ENCODE measurements around the gene ITGB4. TPM values are rescaled to one million over a fixed set of nuclear protein-coding genes. Genes with fewer than 3 reads are reported as not detected.
A peak's percentile ranks its signal among the peaks of the same experiment; 100 is the strongest.

Gene ITGB4
- total RNA-seq, 1 donor from 2014 or later: 10.6 TPM

DNA sequence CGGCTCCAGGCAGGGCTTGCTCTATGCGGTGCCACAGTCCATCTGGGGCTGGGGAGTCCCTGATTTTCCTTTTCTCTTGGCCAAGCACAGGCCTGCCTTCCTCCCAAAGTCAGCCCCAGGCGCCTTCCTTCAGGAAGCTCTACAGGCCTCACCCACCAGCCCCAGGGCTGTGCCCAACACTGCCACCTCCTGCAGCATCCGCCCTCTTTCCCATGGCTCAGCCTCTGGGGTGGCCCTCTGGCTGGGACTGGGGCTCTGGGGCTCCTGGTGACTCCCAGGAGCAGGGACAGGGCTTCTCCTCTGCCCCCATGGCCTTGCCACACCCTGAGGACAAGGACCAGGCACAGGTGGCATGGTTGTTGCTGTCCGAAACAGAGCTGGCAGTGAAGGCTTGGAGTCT, 817 bp downstream of the ITGB4 start:
- H3K4me3 ChIP-seq: peak overlapping the region; percentile 70
- no peak for DNase-seq
- peaks cover 7% of the 10 kb centered on the region for H3K36me3 ChIP-seq
- TF ChIP-seq, protein P1, sequence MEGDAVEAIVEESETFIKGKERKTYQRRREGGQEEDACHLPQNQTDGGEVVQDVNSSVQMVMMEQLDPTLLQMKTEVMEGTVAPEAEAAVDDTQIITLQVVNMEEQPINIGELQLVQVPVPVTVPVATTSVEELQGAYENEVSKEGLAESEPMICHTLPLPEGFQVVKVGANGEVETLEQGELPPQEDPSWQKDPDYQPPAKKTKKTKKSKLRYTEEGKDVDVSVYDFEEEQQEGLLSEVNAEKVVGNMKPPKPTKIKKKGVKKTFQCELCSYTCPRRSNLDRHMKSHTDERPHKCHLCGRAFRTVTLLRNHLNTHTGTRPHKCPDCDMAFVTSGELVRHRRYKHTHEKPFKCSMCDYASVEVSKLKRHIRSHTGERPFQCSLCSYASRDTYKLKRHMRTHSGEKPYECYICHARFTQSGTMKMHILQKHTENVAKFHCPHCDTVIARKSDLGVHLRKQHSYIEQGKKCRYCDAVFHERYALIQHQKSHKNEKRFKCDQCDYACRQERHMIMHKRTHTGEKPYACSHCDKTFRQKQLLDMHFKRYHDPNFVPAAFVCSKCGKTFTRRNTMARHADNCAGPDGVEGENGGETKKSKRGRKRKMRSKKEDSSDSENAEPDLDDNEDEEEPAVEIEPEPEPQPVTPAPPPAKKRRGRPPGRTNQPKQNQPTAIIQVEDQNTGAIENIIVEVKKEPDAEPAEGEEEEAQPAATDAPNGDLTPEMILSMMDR (IDR thresholded peaks at IDR 0.05; ENCODE audit: borderline replicate concordance): no peak
- H3K27ac ChIP-seq (replicated peaks): peak overlapping the region; percentile 88
- H3K9me3 ChIP-seq (replicated peaks): no peaks in the 10 kb centered on the region
- peaks cover 28% of the 10 kb centered on the region for H3K4me1 ChIP-seq
- intact Hi-C loops (cut with micrococcal nuclease): no loop called here
- H3K27me3 ChIP-seq (ENCODE audit: low read depth): peaks cover 36% of the 10 kb centered on the region

DNA sequence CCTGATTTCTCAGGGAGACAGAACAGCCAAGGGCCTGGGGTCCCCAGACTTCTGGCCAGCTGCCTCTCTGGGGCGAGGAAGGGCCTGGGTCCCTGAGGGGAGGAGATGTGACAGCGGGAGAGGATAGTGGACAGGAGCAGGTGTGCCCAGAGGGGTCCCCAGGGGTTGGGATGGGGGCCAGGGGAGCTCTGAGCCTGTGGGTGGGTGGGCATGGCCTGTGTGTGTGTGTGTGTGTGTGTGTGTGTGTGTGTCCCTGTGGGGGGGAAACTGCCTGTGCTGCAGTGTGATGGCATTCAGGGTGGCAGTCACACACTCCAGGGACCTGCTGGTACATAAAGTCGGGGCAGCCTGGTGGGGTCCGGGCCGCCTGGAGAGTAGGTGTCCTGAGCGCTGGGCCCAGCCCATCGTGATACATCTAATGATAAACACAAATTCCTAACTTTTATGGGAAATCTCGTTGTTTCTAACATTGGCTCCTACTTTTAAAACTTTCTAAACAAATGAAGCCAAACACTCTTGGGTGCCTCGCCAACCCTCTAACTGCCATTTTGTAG, 1.4 kb downstream of the ITGB4 start:
- Histone ChIP-seq H3K27me3 (ENCODE audit: low read depth) (peaks cover 30% of the 10 kb centered on the region), H3K27ac (replicated peaks) (peak overlapping the region; percentile 88), H3K4me1 (peaks cover 28% of the 10 kb centered on the region), H3K9me3 (replicated peaks) (no peaks in the 10 kb centered on the region), H3K36me3 (peaks cover 7% of the 10 kb centered on the region), H3K4me3 (peak overlapping the region; percentile 70)
- no peak for DNase-seq
- intact Hi-C loops (cut with micrococcal nuclease): no loop called here
- TF ChIP-seq, protein P1 (IDR thresholded peaks at IDR 0.05; ENCODE audit: borderline replicate concordance): no peak

DNA sequence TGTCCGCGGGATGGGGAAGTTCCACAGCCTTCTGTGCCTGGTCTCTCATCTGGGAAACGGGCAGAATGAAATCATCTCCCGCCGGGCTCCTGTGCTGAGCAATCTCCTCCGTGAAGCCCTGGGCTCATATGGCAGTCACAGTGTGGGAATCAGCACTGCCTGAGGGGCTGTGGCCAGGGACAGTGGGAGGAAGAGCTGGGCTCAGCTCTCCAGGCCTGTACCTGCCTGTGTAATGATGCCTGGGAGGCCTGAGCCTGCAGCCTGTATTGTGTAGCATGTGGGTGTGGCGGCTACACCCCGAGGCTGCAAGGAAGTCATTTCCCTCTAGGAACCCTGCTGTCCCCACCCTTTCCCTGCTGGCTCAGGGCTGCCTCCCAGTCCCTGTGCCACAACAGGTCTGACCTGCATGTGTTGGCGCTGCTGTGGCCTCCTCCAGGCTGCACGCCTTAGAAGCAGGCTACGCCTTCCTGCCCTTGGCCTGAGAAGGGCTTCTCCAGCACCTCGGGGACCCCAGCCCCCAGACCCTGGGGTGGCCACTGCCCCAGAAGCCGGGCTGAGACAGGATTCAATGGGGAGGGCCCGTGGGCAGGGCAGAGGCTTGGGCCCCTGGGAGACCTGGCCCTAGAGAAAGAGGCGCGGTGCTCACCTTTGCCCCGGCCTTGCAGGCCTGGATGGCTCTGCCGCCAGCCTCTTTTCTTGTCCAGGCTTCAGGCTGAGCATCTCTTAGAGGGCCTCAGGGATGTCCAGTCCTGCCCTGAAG, 2.1 kb downstream of the ITGB4 start:
- H3K36me3 ChIP-seq: peaks cover 7% of the 10 kb centered on the region
- H3K27ac ChIP-seq (replicated peaks): peak overlapping the region; percentile 88
- no peaks in the 10 kb centered on the region for H3K9me3 ChIP-seq (replicated peaks)
- intact Hi-C loops (cut with micrococcal nuclease): no loop called here
- TF ChIP-seq, protein P1 (IDR thresholded peaks at IDR 0.05; ENCODE audit: borderline replicate concordance): no peak
- H3K27me3 ChIP-seq (ENCODE audit: low read depth): peaks cover 28% of the 10 kb centered on the region
- H3K4me3 ChIP-seq: peak overlapping the region; percentile 70
- peaks cover 28% of the 10 kb centered on the region for H3K4me1 ChIP-seq
- DNase-seq: peak; percentile 34

DNA sequence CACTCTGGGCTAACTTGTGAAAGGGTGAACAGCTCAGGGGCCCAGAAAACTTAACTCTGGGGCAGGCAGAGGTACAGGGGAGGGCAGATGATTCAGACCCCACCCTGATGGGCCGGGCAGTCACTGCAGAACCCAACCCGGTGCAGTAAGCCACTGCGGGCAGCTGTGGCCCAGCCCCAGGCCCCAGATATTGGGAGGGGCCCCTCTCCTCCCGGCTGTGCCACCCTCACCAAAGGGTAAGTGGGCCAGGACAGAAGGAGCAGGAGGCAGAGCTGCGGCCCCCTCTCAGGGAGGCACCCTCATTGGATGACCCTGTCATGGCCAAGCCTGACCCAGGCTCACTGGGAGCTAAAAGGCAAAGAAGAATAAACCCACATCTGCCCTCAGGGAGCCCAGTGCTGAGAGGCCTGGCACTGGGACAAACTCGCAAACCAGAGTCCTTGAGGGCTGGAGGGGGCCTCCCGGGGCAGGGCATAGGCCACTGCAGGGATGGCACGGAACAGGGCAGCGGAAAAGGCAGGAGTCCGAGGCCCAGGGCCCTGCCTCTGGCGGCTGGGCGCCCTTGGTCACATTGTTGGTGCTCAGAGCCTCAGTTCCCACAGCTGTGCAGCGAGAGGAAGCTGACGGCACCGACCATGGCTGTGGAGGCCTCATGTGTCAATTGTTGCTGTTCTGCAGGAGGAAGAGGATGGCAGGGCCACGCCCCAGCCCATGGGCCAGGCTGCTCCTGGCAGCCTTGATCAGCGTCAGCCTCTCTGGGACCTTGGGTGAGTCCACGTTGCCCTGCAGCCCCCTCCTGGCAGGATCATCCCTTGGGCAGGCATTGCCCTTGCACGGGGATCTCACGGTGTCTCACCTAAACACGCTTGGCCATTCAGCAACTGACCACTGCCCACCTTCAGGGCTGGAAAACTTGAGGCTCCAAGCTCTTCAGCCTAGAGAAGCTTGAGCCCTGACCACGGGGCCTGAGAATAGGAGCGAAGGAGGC, 3.1 kb downstream of the ITGB4 start:
- TF ChIP-seq, protein P1 (IDR thresholded peaks at IDR 0.05; ENCODE audit: borderline replicate concordance): no peak
- intact Hi-C loops (cut with micrococcal nuclease): no loop called here
- peaks cover 28% of the 10 kb centered on the region for H3K27me3 ChIP-seq (ENCODE audit: low read depth)

DNA sequence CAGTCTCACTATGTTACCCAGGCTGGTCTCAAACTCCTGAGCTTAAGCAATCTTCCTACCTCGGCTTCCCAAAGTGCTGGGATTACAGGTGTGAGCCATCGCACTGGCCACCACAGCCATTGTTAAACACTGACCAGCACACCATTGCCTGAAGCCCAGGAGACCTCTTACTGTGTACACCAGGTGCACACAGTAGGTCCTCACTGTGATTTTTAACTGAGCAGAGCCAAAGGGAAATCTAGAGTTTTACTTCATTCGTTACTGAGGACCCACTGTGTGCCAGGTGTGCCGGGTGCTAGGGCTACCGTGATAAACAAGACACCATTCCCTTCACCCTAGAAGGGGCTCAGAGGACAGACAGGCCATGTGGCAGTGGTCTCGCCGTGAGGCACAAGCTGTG, 4.2 kb downstream of the ITGB4 start:
- Histone ChIP-seq H3K9me3 (replicated peaks) (no peaks in the 10 kb centered on the region), H3K36me3 (peaks cover 7% of the 10 kb centered on the region), H3K27me3 (ENCODE audit: low read depth) (peaks cover 20% of the 10 kb centered on the region), H3K27ac (replicated peaks) (no peak overlapping the region), H3K4me3 (no peak overlapping the region), H3K4me1 (peaks cover 28% of the 10 kb centered on the region)
- no peak for DNase-seq
- intact Hi-C loops (cut with micrococcal nuclease): no loop called here
- TF ChIP-seq, protein P1 (IDR thresholded peaks at IDR 0.05; ENCODE audit: borderline replicate concordance): no peak

More for the DNA sequence above, 3.1 kb downstream of the ITGB4 start:
- H3K4me1 ChIP-seq: peaks cover 28% of the 10 kb centered on the region
- peak overlapping the region; percentile 70 for H3K4me3 ChIP-seq
- H3K27ac ChIP-seq (replicated peaks): peak overlapping the region; percentile 88
- no peaks in the 10 kb centered on the region for H3K9me3 ChIP-seq (replicated peaks)
- peaks cover 7% of the 10 kb centered on the region for H3K36me3 ChIP-seq
- DNase-seq: no peak

Measured in left ventricle myocardium inferior (tissue), 1 donor.